DMS153 (cell line): ENCODE results near the gene SLC39A9.
"Not testable (repeated sequence)": the region's sequence is repeated elsewhere in the genome, so short reads cannot be mapped to it uniquely, and the experiment has no call there.

ENCODE experiments used
- DNase-seq: peaks from one replicate; lab custom pipeline; 2025; lab: John Stamatoyannopoulos, UW

Gene SLC39A9

DNA sequence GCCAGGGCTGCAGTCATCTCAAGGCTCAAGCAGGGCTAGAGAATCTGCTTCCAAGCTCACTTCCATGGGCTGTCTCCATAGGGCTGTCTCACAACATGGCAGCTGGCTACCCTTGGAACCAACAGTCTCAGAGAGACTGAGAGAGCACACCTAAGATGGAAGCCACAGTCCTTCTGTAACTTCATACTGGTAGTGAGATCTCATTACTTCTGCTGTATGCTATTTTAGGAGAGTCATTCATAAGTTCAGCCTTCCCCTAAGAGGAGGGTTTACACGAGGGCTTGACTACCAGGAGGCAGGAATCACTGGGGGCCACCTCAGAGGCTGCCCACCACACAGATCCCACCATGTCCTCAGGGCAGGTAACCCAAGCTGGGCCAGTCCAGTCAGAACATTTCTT lies 30.1 kb upstream of the SLC39A9 start:
- DNase-seq = no peak

DNA sequence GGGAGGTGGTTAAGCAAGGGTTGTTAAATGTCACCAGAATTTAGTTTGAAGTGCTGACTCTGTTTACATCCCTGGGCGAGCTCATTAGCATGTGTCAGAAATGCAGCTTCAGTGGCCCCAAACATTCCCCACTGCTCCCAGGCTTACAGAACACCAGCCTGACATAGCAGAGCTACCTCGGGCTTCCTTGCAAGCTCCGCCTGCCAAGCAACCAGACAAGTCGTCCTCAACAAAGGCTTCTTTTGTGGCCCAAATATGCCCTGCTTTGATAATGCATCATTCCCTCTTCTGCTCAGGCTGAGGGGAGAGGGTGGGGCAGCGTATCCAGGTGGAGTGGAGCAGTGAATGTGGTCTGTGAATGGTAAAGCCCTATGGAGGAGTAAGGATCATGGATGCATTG lies 28.4 kb upstream of the SLC39A9 start:
- DNase-seq = no peak

DNA sequence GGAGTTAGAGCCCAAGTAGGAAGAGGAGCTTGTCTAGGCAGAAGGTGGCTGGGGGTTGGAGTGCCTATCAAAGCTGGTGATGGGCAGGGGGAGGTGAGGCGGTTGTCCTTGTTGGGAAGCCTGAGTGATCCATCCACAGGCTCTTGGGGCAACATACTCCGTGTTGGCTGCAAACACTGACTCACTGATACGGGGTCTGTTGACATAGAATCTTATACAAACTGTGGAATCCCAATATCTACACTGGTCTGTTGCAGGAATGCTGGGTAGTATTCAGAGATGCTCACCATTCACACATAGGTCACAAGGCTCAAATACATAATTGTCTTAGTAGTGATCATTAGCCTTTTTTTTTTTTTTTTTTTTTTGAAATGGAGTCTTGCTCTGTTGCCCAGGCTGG lies 26.3 kb upstream of the SLC39A9 start:
- DNase-seq = no peak

DNA sequence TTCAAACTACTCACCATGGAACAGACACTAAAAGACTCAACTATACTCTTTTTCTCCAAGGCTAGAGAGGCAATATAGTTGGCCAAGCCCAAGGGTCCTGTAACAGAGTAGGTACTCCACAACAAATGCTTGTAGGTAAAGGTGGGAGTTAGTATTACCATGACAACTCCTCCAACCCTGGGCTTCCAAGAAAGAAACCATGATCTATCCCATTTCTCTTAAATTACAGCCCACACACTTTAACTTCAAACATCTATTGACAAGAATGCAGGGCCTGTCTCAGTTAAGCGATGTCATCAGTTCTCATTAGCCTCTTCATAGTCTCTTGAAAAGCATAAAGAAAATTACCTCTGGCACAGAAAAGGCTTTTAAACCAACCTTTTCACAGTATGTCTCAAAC lies 25.4 kb upstream of the SLC39A9 start:
- DNase-seq = no peak

DNA sequence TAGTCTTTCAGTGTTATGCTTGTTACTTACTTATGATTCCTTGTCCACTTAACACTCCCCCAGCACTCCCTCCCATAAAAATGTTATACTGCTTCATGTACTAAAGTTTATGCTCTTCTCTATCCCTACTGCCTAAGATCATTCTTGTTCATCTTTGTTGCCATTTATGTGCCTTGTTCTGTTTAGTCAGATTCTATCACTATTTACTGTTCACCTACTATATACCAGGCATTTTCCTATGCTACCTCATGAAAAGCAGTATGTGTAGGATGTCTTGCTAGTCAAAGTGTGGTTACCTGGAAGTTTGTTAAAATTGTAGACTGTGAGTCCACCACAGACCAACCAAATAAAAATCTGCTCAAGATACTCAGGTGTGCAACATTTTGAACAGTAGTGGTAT lies 24.3 kb upstream of the SLC39A9 start:
- DNase-seq = no peak

DNA sequence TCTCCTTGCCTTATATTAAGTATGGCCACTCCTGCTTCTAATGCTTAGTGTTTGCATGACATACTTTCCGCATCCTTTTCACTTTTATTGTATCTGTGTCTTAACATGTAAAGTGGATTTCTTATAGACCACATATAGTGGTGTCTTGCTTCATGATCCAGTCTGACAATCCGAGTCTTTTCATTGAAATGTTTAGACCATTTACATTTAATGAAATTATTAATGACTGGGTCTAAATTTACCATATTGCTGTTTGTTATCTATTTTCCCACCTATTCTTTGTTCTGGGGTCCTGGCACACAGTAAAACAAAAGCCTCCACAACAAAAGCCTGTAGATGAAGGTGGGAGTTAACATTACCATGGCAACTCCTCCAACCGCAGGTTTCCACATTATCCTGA lies 23.3 kb upstream of the SLC39A9 start:
- DNase-seq = no peak

DNA sequence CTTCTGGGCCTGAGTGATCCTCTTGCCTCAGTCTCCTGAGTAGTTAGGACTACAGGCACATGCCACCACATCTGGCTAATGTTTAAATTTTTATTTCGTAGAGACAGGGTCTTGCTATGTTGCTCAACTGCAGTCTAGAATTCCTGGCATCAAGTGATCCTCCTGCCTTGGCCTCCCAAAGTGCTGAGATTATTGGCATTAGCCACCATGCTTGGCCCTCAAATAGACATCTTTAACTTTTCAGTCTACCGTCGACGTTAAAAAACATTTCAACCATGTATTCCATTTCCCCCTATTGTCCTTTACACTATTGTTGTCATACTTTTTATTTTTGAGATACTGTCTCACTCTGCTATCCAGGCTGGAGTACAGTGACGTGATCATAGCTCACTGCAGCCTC lies 22.8 kb upstream of the SLC39A9 start:
- DNase-seq = no peak

DNA sequence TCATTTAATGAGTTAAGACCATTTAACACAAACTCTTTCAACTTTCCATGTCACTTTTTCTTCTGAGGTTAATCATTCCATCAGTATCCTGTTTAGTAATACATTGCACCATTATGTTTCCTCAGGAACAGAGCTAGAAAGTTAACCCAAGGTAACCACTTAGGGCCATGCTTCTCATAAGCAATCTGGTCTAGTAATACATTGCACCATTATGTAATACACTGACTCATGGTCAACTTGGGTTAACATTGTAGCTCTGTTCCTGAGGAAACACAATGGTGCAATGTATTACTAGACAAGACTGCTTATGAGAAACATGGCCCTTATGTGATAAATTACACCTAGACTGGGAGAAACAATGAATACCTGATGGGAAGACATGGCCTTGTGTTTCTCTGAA lies 22.1 kb upstream of the SLC39A9 start:
- DNase-seq = no peak

DNA sequence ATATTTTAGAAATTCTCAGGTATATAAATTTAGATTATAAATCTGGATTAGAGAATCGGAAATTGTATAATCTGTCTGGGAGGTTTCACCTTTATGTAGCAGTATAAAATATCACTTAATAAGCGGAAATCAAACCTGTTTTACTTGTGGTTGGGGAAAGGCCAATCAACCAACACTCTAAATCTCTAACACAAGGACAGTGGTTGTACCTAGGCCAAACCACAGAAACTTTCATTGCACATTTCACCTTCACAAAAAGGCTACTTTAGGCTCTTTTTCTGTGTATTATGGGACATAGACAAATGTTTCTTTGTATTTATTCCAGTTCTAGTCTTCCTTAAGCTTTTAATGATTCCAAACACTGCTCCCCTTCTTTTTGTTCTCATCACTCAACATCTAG lies 20.2 kb upstream of the SLC39A9 start:
- no peak for DNase-seq

DNA sequence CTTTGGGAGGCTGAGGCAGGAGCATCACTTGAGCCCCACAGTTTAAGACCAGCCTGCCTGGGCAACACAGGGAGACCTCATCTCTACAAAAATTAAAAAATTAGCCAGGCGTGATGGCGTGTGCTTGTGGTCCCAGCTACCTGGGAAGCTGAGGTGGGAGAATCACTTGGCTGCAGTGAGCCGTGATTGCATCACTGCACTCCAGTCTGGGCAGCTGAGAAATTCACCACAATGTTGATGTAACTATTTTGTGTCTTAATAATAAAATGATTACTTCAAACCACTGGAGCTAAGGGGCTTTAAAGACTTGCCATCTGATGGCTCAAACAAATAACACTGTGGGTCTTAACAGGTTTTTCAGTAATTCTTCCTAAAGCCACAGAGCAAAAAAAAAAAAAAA lies 11.2 kb upstream of the SLC39A9 start:
- DNase-seq = no peak

DNA sequence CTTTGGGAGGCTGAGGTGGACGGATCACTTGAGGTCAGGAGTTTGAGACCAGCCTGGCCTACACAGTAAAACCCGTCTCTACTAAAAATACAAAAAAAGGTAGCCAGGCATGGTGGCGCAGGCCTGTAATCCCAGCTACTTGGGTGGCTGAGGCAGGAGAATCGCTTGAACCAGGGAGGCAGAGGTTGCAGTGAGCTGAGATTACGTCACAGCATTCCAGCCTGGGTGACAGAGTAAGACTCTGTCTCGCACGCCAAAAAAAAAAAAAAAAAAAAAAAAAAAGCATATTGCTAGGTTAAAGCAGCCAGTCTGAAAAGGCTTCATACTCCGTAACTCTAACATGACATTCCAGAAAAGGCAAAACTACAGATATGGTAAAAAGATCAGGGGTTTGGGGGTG lies 7.1 kb upstream of the SLC39A9 start:
- not testable (repeated sequence) for DNase-seq

DNA sequence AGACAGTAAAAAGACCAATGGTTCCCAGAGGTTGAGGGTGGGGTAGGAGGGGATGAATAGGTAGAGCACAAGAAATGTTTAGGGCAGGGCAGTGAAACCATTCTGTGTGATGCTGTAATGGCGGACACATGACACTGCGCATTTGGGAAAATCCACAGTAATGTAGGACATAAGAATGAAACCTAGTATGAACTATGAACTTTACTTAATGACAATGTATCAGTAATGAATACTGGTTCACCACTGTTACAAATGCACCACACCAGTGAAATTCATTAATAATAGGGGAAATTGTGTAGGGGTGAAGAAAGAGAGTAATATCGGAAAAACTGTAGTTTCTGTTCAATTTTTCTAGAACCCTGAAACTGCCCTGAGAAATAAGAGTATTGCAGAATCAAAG lies 6.0 kb upstream of the SLC39A9 start:
- no peak for DNase-seq

DNA sequence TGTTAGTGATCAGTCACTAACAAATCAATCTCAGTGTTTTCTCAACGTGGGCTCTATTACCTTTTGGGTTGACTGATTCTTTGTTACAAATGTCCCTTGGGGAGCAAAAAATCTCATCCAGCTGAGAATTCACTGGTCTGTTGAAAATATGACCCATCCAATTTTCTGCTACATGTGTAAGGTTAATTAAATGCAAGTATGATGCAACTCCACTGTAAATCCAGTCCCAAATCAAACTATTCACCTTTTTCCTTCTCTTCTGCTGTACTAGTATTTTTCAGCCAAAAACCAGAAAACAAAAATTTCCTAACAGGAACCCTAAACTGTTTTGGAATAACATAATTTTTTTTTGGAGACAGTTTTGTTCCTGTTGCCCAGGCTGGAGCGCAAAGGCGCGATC lies 2.6 kb upstream of the SLC39A9 start:
- no peak for DNase-seq

DNA sequence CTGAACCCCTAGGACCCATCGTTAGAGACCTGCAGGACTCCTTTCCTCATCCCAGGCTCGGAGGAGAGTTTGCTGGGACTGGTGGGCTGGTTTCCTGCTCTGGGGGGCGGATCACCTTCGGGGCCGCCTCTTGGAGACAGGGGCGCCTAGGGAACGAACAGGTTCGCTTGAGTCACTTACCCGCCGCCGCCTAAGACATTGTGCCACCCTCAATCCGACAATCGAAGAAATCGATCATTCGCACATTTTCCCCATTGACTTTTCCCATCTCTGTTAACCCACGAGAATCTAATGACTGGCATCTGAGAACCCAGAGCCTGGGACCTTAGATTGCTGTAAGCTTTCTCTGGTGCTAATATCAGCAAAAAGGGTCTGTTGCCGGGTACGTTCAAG lies 322 bp downstream of the SLC39A9 start:
- no peak for DNase-seq

DNA sequence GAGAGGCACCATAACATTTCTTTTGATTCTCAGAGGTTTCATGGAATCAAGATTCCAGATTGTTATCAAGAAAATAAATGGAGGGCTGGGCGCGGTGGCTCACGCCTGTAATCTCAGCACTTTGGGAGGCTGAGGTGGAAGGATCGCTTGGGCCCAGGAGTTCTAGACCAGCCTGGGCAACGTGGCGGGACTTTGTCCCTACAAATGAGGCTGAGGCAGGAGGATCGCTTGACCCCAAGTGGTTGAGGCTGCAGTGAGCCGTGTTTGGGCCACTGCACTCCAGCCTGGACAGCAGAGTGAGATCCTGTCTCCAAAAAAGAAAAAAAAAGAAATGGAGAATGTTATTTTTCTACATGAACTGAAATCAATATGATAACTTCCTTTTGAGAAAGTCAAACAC lies 1.3 kb downstream of the SLC39A9 start:
- DNase-seq = no peak

DNA sequence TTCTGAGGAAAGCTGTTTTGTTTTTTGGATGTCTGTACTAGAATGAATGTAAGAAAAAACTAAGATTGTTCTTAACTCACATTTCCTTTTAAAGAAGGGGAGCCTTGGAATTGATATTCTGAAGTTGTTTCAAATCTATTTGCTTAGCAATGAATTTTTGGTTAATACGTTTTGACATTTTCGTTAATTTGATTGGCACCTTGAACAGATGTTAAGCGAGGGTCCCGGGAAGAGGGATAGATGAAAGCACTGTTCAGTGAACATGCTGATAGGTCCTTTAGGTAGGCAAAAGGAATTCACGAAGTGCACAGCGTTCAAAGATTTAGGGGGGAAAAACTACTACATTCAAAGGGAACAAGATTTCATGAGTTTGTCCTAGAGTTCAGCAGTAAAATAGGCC lies 1.7 kb downstream of the SLC39A9 start:
- DNase-seq = no peak

DNA sequence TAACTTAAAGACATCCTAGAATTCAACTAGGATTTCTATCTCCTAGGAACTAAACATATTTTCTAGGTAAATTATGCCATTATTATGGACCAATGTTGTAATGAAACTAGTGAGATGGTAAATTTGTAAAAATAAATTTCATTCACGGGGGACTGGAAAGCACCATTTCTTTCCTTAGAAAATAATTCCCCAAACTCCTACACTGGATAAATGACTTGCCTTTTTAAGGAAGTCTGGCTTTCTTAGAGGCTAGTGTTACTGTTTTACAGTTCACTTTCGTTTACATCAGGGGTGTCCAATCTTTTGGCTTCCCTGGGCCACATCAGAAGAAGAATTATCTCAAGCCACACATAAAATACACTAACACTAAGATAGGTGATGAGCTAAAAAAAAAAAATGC lies 3.3 kb downstream of the SLC39A9 start:
- DNase-seq = no peak

DNA sequence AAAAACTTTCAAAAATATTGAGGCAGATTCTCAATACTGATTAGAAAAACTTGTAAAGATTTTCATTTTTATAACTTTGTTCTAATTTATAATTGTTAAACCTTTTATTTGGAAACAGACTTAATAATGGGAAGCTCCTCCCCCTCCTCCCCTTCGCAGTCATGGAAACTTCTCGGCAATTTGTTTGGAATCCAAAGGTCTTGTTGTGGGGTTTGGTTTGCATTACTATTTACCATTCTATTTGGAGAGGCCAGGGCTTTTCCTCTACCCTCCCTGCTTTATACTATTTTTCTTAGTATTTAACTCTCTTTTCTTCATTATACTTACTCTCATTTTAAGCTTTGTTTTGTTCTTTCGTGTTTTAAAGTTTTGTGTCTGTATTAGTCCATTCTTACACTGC lies 6.0 kb downstream of the SLC39A9 start:
- no peak for DNase-seq

DNA sequence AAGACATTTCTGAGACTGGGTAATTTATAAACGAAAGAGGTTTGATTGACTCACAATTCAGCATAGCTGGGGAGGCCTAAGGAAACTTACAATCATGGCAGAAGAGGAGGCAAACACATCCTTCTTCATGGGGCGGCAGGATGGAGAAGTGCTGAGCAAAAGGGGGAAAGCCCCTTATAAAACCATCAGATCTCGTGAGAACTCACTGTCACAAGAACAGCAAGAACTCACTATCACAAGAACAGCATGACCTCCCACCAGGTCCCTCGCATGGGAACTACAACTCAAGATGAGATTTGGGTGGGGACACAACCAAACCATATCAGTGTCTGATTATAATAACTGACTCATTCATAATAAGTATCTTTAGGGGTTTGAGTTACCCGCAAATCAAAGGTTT lies 6.4 kb downstream of the SLC39A9 start:
- no peak for DNase-seq

DNA sequence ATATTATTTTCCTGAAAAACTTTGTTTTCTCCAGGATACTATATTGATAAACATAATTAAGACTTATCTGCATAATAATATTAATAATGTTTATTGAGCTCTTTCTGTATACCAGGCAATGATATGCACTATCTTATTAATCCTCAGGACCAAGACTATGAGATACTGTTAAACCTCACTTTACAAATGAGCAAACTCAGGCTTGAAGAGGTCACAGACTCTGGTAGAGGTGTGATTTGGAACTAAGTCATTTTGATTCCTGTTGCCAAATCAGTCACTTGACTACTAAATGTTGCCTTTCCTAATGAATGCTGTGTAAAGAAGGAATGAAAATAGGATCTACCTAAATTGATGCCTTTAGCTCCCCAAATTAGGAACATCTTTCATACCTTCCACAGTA lies 7.3 kb downstream of the SLC39A9 start:
- no peak for DNase-seq

DNA sequence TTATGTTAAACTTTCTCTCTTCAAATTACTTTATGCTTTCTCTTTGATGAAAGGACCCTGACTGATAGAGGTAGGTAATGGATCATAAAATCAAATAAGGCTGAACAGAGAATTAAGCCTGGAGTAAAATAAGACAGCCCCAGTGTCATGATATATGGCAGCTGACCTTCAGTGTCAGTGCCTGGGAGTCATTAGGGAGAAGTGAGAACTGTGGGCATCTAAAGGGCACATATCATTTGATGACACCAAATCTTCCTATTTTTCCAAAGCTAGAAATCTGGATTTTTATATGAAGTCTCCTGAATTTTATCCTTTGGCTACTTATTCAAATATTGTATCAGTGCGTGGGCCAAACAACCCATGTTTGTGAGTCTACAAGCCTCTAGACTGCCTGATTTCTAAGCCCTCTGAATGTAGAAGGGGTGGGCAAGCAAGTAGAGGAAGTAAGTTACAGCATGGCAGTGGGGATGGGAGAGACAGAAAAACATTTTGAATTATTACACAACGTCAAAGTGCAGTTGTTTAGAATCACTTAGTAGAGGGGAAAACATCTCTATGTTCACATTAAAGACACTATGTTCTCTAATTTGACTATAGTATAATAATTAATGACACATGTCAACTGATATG lies 10.0 kb downstream of the SLC39A9 start:
- DNase-seq = no peak

DNA sequence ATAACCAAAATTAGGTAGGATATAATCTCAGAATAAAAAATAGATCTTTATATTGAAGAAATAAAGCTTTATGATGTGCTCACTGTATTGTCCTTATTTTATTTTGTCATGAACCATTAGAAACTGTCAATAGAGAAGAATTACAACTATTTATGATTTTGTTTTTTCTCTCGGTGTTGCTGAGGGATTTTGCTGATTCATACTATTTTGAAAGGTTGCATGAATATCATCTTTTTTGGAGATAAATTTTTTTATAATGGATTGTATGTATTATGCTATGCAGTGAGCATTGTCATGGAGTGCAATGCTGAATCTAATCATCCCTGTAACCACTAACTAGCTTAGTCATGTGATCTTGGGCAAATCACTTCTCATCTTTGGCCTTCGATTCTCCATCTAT lies 15.0 kb downstream of the SLC39A9 start:
- no peak for DNase-seq

DNA sequence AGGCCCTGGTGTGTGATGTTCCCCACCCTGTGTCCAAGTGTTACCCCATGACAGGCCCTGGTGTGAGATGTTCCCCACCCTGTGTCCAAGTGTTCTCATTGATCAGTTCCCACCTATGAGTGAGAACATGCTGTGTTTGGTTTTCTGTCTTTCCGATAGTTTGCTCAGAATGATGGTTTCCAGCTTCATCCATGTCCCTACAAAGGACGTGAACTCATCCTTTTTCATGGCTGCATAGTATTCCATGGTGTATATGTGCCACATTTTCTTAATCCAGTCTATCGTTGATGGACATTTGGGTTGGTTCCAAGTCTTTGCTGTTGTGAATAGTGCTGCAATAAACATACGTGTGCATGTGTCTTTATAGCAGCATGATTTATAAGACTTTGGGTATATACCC lies 17.6 kb downstream of the SLC39A9 start:
- not testable (repeated sequence) for DNase-seq

DNA sequence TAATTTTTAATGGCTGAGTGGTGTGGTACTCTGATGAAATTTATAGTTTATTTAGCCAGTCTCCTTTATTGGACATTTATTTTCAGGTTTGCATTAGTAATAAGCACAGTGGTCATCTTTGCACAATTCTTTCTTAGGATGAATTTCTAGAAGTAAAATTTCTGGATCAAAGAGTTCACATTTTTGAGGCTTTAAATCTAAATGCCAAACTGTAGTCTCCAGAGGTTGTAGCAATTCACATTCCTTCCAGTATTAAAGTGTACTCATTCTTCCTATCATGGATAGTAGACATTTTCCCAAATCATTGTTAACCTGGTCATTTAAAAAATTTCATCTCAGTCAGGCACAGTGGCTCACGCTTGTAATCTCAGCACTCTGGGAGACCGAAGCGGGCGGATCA lies 24.8 kb downstream of the SLC39A9 start:
- DNase-seq = no peak
